NB4 (cell line): ENCODE data around the gene PCDHA1.

ENCODE experiments used
- DNase-seq: peaks from one replicate; pipeline ENCODE4 v3.0.0; 2010; ENCODE audit warnings: low read depth
- H3K4me3 ChIP-seq: one replicate; pipeline ENCODE4 v1.5.1; 2011; ENCODE audit warnings: mild to moderate bottlenecking, low read depth, low read length, moderate library complexity
- CTCF ChIP-seq: IDR thresholded peaks from one replicate; pipeline ENCODE4 v1.5.1; 2012; ENCODE audit warnings: low read depth, low read length
- MAX ChIP-seq: IDR thresholded peaks from 2 replicates; pipeline ENCODE4 v1.6.1; 2011; ENCODE audit warnings: low read depth, low read length
- MYC ChIP-seq: IDR thresholded peaks from 2 replicates; pipeline ENCODE4 v1.6.1; 2011; ENCODE audit warnings: low read depth, low read length
- POLR2A ChIP-seq: IDR thresholded peaks from 2 replicates; pipeline ENCODE4 v1.6.1; 2011; ENCODE audit warnings: mild to moderate bottlenecking; ENCODE audit not compliant: insufficient read length; ENCODE audit errors: extremely low read depth

Gene PCDHA1

GRCh38 chr5:141031006-141031405 is 245.1 kb downstream of the PCDHA1 start:
- TF ChIP-seq CTCF = no peak
- no peak for TF ChIP-seq MYC
- TF ChIP-seq POLR2A = no peak
- TF ChIP-seq MAX = no peak
- H3K4me3 ChIP-seq = no peak overlapping the region
- no peak for DNase-seq

- no peak overlapping the region for H3K4me3 ChIP-seq
- no peak for DNase-seq
- no peak for TF ChIP-seq MYC
- TF ChIP-seq CTCF = no peak
- no peak for TF ChIP-seq MAX
- TF ChIP-seq POLR2A = no peak
Observed at GRCh38 chr5:141032626-141033025, 246.7 kb downstream of the PCDHA1 start.

DNA sequence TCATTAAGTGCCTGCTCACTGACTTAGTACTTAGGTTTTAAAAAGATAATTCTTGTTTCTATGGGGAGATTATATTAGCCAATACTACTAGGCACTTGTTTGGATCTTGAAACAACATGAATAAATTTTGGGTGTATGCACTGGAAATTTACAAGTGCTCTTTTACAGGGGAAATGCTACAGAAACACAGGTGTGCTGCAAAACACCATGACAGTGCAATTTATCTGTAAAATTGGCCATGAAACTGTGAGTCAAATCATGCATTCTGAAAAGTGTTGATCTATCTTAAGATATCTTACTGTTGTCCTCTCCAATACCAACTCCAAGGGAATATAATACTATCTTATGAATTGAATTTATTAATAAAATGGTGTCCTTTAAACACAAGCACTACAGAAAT is 253.1 kb downstream of the PCDHA1 start:
- no peak for DNase-seq
- no peak overlapping the region for H3K4me3 ChIP-seq
- TF ChIP-seq CTCF (no peak), MYC (no peak), MAX (no peak), POLR2A (no peak)

DNA sequence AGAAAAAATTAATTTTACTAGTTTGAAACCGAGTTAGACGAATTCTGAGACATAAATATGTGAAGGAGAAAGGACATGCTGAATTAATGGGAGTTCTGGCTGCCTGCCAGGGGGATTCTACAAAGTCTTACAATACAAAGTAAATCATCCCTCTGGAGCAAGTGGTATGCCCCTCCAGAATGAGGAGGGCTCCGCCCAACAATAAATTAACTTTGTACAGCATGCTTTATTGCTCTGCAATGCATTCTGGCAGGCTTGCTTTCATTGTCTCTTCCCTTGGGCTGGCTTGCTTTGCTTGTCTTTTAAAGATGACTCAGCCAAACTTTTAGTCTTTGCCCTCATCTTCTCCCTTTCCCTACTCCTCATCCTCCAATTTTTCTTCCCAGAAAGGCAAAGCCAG is 253.6 kb downstream of the PCDHA1 start:
- DNase-seq = no peak
- no peak overlapping the region for H3K4me3 ChIP-seq
- TF ChIP-seq MAX (no peak), MYC (no peak), CTCF (no peak), POLR2A (no peak)

- TF ChIP-seq POLR2A (no peak), CTCF (no peak)
- no peak overlapping the region for H3K4me3 ChIP-seq
- DNase-seq = no peak
Observed at GRCh38 chr5:141040093-141040770, 254.3 kb downstream of the PCDHA1 start.
